GM18511 (cell line): ENCODE data around the gene DENND4A.

Experiments used
- ATAC-seq: cut with Tn5 transposase; IDR thresholded peaks from one replicate; pipeline ENCODE4 v1.9.1; 2021; ENCODE audit warnings: mild to moderate bottlenecking, moderate library complexity; ENCODE audit not compliant: unreplicated experiment

The DENND4A gene

GRCh38 chr15:65688462-65688861 is 103.6 kb downstream of the DENND4A start:
- ATAC-seq, result no peak

GRCh38 chr15:65682404-65682911 is 109.6 kb downstream of the DENND4A start:
- no peak for ATAC-seq

DNA sequence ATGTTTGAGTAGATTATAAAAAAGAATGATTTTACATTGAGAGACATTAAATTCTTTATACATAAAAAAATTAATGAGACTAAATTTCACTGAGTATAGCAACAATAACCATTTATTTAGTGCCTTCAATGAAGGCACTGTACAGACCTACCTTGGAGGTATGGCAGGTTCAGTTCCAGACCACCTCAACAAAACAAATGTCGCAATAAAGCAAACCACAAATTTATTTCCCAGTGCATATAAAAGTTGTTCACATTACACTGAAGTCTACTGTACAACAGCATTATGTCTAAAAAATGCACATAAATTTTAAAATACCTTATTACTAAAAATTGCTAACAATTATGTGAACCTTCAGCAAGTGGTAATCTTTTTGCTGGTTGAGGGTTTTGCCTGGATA is 111.5 kb downstream of the DENND4A start:
- no peak for ATAC-seq

GRCh38 chr15:65676123-65676522 is 116.0 kb downstream of the DENND4A start:
- no peak for ATAC-seq

DNA sequence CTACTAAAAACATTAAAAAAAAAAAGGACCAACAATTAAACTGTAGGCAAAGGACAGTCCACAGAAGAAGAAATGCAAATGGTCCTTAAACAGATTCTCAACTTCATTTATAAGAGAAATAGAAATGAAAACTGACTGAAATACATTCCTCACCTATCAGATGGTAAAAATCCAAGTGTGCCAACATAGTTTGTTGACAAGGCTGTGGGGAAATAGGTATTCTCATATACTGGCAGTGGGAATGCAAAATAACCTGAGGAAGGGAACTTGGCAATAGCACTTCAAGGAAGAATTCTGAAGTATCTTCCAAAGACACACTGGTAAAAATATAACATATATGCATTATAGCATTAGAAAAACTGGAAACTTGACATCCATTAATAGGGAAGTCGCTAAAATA is 116.5 kb downstream of the DENND4A start:
- ATAC-seq, result no peak

- ATAC-seq, result no peak
Observed at GRCh38 chr15:65666257-65666656, 125.8 kb downstream of the DENND4A start.

DNA sequence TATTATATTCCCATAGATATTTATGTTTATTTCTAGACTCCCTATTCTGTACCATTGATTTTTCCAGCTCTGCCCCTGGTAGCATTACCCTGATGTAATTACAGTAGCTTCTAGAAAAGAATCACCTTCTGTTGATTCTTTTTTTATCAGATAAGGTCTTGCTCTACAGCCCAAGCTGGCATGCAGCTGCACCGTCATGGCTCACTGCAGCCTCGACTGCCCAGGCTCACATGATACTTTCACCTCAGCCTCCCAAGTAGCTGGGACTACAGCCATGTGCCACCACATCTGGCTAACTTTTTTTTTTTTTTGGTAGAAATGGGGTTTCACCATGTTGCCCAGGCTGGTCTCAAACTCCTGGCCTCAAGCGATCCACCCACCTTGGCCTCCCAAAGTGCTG is 128.6 kb downstream of the DENND4A start:
- ATAC-seq, result no peak

GRCh38 chr15:65660927-65661326 is 131.2 kb downstream of the DENND4A start:
- no peak for ATAC-seq

DNA sequence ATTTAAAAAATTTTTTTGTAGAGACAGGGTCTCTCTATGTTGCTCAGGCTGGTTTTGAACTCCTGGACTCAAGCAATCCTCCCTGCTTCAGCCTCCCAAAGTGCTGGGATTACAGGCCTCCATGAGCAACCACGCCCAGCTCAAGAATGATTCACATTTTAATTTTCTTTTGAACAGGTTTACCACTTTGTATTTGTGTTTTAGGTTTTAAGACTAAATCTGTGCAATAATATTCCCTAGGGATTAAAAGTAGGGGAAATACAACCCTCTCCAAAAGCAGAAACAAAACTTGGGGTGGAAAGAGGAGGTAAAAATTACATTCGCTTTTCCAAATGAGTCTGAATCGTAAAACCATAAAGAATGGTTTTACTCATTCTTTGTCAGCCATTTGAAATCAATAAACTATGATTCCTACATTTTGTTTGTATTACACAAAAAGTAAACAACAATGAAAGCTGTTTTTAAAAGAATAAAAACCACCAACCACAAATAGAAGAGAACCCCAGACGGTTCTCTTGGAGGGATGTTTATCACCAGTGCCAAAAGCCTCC is 132.5 kb downstream of the DENND4A start:
- no peak for ATAC-seq

DNA sequence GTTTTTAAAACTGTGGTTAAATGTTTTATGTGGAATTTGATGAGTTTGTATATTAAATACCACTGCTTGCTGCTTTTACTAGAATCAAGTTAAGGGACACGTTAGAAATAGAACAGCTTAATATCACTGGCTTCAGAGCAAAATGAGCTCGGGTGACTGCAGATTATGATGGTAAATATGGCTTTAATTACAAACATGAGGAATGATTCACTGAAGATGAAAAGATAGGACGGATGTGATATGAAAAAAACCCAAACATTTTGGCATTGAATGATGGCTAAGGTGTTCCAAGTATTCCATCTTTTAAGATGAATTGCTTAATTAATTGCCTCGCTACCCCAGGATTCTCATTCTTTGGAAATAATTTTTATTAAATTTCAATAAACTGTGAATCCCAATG is 136.6 kb downstream of the DENND4A start:
- ATAC-seq, result no peak

- no peak for ATAC-seq
Observed at GRCh38 chr15:65655026-65655425, 137.1 kb downstream of the DENND4A start.

DNA sequence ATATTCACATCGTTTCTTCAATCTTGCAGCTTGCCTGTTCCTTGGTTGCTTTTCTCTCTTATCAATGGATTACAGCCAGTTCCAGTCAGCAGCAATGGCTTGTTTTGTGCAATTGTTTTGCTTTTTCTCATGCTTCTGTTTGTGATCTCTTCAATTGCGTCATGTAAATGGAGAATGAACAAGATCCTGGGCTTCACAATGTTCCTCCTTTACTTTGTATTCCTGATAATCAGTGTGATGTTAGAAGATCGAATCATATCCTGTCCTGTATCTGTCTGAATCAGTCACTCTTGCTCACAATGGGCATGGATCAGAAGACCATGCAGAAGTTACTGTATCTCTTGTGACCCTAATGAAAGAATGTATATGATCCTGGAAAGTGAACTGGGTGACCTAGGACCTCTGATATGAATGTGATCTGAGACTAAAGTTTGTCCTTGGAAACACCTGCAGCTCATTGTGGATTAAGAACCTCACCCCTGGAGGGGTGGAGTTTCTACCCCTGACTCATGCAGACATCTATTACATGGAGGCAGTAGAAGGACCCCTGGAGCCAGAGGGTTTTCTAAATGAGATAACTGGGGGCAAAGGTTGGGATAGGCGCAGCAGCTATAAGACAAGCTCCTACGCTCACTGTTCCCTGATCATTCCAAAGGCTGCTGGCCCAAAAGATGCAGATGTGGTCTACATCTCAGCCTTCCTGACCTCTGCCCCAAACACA is 138.1 kb downstream of the DENND4A start:
- no peak for ATAC-seq

- ATAC-seq, result no peak
Observed at GRCh38 chr15:65653341-65653740, 138.8 kb downstream of the DENND4A start.

GRCh38 chr15:65651831-65652749 is 140.0 kb downstream of the DENND4A start:
- no peak for ATAC-seq

DNA sequence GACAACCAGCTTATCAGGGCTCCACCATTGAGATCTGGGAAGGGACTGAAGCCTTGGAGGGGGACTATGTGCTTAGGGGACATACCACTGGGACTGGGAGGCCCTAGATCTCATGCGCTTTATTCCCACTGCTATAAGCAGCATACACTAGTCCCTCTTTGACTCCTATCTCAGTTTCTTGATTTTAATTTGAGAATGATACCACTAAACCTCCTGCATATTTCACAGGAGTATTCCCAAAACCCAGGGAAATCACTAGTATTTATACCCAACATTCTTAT is 141.1 kb downstream of the DENND4A start:
- no peak for ATAC-seq

DNA sequence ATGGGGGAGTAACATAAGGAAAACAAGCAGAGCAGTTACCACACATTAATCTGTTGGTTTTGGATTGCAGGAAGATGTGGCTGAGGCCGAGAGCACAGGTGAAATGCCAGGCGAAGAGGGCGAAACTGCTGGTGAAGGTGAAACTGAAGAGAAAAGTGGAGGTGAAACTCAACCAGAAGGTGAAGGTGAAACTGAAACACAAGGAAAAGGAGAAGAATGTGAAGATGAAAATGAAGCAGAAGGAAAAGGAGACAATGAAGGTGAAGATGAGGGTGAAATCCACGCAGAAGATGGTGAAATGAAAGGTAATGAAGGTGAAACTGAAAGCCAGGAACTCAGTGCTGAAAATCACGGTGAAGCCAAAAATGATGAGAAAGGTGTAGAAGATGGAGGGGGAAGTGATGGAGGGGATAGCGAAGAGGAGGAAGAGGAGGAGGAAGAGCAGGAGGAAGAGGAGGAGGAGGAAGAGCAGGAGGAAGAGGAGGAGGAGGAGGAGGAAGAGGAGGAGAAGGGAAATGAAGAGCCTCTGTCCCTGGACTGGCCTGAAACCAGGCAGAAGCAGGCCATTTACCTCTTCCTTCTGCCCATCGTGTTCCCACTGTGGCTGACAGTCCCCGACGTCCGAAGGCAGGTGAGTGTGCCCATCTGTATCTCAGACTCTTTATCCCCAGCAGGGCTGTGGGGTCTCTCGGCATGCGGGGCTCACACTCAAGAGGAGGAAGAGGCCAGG is 141.6 kb downstream of the DENND4A start:
- ATAC-seq, result no peak

DNA sequence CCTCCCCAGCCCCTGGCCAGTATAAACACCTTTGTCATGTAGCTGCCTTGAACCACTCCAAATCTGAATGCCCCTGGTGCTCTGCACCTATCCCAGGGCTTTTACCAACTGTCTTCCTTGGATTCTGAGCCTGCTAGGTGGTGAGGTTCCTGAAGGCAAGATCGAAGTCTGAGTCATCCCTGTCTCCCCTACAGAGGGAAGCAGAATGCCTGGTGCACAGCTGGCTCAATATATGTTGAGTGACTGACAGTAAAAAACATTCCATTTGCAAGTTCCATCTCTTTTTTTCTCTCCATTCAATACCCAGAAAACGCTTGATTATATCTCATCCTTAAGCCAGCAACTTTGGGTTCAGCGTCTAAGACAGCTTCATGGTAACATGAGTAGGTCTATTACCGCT is 145.6 kb downstream of the DENND4A start:
- no peak for ATAC-seq

DNA sequence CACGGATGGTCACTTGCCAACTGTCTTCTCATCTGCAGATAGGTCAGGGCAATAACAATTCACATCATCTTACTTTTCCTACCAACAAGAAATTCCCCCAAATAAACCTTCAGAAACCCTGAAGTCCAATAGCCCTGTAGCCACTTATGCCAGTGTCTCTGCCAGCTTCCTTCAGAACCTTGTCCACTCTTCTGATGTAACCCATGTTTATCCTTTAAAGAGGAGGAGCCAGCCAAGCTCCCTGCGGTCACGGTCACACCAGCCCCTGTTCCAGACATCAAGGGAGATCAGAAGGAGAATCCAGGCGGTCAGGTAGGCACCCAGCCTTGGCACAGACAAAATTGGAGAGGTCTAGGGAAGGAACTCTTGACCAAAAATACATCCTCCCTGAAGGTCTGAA is 146.7 kb downstream of the DENND4A start:
- no peak for ATAC-seq

- ATAC-seq, result no peak
Observed at GRCh38 chr15:65644282-65644681, 147.8 kb downstream of the DENND4A start.

DNA sequence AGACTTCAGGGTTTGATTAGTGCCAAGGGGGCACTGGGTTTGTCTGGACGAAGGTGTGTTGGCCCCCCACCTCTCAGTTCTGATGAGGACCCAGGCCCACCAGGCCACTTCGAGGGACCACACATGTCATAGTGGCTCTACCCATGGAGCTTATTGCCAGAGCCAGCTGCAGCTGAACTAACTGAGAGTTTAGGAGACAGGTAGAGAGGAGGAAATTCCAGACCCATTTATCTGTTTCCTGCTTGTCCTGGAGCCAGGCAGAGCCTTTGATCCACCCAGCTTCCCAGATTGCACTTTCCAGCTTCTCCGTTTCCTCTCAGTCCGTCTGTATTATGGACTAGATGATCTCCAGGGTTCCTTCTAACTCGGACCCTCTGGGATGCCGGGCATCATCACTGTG is 149.5 kb downstream of the DENND4A start:
- no peak for ATAC-seq

GRCh38 chr15:65641768-65642475 is 150.2 kb downstream of the DENND4A start:
- ATAC-seq, result no peak
